Sciatic nerve (tissue), 2 donors: ENCODE measurements around the gene CD300E. TPM values are rescaled to one million over a fixed set of nuclear protein-coding genes. Genes with fewer than 3 reads are reported as not detected.
"Not testable (repeated sequence)": the region's sequence is repeated elsewhere in the genome, so short reads cannot be mapped to it uniquely, and the experiment has no call there.

Experiments
- ATAC-seq: fragments of 200-7000 bp; cut with Tn5 transposase; one replicate; pipeline ENCODE4 v1.9.1; 2020; ENCODE audit warnings: mild to moderate bottlenecking, moderate library complexity
- DNase-seq: peaks from one replicate; pipeline ENCODE4 v3.0.0-alpha.2; 2020; ENCODE audit warnings: low spot score
- intact Hi-C: fragments of 100-400 bp; cut with DNase I; formaldehyde crosslinking; loops from one replicate; pipeline ENCODE4 v1.14.2; 2022
- total RNA-seq: library from RNA; stranded (reverse); fragmentation: NEBNext Ultra II Directional; extraction: Animal tissue kit (Norgen Biotek cat#: 25700); gene quantifications from one replicate; pipeline ENCODE4 v1.2.1, GENCODE V29; 2021
- donor health status: DM: no; HTN: no; CAD: no.
- donor health status: DM: no; HTN: no; CAD: no.

Gene CD300E
- total RNA-seq, 1 donor from 2014 or later = 3.8 TPM

DNA sequence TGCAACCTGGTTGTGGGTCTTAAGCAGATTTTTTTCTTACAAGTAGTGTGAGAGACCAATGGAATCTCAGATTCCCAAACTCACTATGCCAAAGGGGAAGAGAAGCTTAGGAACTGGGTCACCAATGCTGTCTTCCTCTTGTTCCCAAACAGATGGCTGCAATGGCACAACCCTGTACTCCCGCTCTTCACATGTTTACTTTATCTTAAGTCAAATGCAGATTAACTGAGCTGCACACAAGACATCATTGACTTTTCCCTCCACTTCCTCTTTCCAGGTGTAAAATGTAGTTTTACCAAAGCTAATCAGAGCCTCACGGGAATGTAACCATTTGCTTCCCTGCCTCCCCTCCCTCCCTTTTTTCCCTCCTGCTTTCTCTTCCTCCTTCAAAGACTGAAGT lies 14.4 kb upstream of the CD300E start:
- DNase-seq (no peak), ATAC-seq (no peak)
- intact Hi-C loops = loop anchor here (10.0 kb wide), 1 partner anchor 147 kb away; no protein-coding TSS in a partner anchor

- ATAC-seq = no peak
- intact Hi-C loops = loop anchor here (10.0 kb wide), 1 partner anchor 148 kb away; no protein-coding TSS in a partner anchor
- DNase-seq = no peak
Observed at GRCh38 chr17:74637265-74637664, 13.7 kb upstream of the CD300E start.

DNA sequence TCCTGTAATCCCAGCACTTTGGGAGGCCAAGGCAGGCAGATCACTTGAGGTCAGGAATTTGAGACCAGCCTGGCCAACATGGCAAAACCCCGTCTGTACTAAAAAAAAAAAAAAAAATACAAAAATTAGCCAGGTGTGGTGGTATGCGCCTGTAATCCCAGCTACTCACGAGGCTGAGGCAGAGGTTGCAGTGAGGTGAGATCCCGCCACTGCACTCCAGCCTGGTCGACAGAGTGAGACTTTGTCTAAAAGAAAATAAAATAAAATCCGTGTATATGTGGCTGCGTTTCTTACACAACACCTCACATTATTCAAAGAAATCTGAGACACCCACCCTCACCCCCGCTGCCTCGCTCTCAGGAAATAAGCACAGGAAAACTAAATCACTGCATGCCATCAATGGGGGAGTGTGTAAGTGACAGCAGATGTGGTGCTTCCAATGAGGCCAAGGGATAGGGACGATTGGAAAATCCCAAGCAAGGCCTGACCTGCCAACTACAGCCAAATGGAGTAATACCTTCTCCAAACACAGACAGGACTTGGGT lies 13.1 kb upstream of the CD300E start:
- ATAC-seq, DNase-seq: not testable (repeated sequence)
- intact Hi-C loops = loop anchor here (10.0 kb wide), 1 partner anchor 148 kb away; no protein-coding TSS in a partner anchor

DNA sequence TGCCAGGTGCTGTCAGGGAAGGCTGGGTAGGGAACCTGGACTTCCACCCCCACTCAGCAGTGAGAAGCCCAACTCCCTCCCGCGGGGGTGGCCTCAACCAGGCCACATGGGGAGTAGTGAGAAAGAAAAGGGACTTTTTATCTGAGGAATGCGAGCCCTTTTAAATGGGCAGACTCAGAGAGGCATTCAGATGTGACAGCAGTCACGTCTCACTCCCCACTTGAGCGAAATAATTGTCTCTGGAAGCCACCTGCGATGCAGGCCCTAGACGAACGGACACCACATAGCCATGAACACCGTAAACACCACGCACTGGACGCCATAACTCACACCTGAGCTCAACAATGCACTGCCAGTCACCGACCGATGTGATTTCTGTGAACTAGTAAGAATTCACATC lies 11.9 kb upstream of the CD300E start:
- intact Hi-C loops = loop anchor here (10.0 kb wide), 1 partner anchor 149 kb away; no protein-coding TSS in a partner anchor
- no peak for DNase-seq
- no peak for ATAC-seq

GRCh38 chr17:74633326-74633725 lies 9.8 kb upstream of the CD300E start:
- ATAC-seq (no peak), DNase-seq (no peak)
- intact Hi-C loops = loop anchor here (10.0 kb wide), 1 partner anchor 151 kb away; no protein-coding TSS in a partner anchor

DNA sequence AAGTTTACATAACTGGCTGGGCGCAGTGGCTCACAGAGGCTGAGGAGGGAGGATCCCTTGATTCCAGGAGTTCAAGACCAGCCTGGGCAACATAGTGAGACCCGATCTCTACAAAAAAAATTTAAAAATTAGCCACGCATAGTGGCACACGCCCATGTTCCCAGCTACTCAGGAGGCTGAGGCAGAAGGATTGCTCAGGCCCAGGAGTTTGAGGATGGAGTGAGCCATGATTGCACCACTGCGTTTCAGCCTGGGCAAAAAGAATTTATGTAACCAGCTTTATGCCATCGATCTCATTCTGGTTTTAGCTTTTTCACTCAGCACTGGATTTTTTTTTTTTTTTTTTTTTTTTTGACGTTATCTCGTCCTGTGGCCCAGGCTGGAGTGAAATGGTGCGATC lies 9.1 kb upstream of the CD300E start:
- DNase-seq = no peak
- no peak for ATAC-seq
- intact Hi-C loops = loop anchor here (10.0 kb wide), 1 partner anchor 152 kb away; no protein-coding TSS in a partner anchor

DNA sequence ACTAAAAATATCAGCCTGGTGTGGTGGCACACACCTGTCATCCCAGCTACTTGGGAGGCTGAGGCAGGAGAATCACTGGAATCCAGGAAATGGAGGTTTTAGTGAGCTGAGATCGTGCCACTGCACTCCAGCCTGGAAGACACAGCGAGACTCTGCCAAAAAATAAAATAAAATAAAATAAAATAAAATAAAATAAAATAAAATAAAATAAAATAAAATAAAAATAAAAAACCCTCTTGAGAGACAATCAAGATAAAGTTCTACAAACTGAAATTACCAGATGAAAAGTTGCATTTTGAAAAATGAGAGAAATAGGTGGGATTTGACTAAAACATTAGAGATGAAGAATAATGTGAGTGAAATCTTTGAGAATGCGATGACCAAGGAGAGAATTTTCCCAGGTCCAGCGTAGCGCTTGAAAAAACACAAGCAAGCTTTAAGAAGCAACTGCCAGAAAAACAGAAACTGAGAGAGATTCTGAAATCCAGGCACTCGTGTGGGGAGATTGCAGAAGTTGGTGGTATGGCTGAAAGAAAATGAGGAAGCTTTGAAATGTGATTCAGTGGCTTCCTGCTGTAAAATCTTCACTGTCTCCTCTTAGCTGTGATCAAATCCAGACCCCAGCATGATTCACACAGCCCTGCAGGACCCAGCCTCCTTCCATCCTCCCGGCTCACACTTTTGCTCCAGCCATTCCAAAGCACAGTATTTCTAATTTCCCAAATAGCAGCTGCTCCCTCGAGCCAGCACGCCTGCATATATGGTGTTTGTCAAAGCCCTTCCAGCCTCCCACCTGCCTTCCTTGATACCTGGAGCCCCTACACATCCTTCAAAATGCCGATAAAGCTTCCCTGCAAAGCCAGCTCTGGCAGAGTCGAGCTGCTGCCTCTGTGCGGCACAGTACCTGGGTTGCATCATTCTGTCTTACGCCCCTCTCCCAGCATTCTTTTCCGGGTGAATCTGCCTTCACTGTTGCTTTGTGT lies 8.2 kb upstream of the CD300E start:
- no peak for DNase-seq
- intact Hi-C loops = loop anchor here (10.0 kb wide), 1 partner anchor 153 kb away; no protein-coding TSS in a partner anchor
- peak; percentile 38 for ATAC-seq

DNA sequence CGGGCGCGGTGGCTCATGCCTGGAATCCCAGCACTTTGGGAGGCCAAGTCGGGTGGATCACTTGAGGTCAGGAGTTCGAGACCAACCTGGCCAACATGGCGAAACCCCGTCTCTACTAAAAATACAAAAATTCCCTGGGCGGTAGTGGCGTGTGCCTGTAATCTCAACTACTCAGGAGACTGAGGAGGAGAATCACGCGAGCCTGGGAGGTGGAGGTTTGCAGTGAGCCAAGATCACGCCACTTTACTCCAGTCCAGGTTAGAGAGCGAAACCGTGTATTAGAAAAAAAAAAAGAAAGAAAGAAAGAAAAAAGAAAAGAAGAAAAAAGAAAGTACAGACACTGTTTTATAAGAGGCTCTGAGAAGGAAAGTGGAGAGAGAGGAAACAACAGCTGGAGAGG lies 6.7 kb upstream of the CD300E start:
- not testable (repeated sequence) for DNase-seq, ATAC-seq
- intact Hi-C loops = loop anchor here (10.0 kb wide), 1 partner anchor 155 kb away; no protein-coding TSS in a partner anchor

DNA sequence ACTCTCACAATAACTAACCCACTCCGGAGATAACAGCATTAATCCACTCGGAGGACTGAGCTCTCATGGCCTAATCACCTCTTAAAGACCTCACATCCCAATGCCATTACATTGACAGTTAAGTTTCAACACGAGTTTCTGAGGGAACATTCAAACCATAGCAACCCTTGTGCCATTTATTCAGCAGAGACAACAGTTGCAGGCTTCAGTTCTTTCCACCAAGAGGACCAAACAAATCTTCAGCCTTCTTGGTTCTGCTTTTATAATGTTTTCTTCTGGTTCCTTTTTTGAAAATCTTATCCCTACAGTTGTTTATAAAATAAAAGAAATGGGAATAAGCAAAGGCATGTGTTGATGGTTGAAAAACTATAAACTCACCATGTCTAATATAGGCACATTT lies 2.1 kb upstream of the CD300E start:
- no peak for DNase-seq
- intact Hi-C loops = no loop called here
- no peak for ATAC-seq

DNA sequence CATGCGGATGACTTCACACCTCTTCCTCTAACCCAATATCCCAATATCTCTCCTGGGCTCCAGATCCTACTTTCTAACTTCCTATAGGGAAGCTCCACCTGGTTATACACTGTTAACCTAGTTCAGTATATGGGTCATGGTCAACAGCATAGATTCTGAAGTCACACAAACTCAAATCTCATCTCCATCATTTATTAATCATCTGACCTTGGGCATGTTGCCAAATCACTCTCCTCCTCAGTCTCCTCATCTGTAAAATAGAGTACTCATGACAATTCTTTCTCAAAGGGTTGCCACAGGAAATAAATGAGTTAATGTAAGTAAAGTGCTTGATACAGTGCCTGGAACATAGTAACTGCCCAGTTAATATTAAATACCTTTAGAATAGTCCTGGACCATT lies 593 bp upstream of the CD300E start:
- no peak for DNase-seq
- ATAC-seq = no peak
- intact Hi-C loops = no loop called here

DNA sequence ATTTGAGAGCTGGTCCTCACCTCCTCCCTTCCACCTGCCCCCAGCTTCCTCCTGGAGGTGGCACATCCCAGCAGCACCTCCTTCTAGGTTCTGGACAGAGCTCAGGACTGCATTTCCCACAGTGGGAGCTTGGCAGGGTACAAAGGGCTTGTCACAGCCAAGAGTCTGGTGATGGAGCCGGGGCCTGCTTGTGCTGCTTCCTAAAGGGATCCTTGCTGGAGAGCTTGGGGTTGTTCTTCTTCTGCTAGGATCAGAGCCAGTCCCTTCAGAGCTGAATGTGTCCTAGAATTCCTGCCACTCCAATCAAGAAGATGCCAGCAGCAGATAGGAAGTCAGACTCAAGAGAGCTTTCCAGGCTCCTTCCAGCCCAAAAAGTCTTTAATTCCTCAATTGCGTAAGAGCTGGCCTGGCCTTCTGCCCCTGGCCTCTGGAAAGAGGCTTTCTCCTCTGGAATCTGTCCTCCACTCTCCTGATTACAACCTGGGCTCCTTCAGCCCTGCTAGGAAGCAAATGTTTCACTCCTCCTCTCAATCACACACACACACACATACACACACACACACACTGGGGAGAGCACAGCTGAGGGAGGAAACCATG lies 4.4 kb downstream of the CD300E start:
- ATAC-seq = peak; percentile 89
- intact Hi-C loops = no loop called here
- DNase-seq = no peak

DNA sequence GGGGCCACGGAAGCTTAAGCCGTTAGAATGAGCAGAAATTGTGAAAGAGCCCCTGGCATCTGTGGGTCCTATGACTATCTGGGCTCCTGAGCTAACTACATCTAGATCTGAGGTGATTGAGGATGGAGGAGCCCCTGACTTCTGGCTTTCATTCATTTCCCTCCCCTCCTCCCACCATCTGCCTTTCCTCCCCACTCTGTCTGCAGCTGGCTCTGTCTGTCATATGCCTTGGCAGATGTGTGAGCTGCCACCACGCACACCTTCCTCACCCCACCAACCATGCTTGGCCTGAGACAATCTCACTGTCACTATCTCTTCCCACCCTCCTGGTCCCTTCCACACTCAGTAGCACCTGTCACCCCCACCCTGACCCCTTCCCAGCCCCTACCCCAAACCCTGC lies 5.1 kb downstream of the CD300E start:
- ATAC-seq (no peak), DNase-seq (no peak)
- intact Hi-C loops = no loop called here

DNA sequence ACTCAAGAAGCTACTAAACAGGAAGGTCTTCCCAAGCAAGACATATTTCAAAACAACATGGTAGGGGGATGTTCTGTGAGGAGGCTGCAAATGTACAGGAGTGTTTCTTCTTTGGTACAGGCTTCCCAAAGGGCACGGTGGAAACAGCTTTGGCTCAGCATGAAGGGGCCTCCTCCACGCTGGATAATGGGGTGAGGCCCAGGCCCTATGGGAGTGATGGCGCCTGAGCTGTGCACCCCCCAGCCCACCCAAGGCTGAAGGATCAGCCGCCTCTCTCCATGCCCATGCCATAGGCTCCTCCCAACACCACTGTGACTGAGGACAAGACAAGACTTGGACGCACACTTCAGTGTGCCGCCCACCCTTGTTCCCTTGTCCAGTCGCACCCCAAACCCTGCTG lies 6.8 kb downstream of the CD300E start:
- DNase-seq (no peak), ATAC-seq (no peak)
- intact Hi-C loops = no loop called here

DNA sequence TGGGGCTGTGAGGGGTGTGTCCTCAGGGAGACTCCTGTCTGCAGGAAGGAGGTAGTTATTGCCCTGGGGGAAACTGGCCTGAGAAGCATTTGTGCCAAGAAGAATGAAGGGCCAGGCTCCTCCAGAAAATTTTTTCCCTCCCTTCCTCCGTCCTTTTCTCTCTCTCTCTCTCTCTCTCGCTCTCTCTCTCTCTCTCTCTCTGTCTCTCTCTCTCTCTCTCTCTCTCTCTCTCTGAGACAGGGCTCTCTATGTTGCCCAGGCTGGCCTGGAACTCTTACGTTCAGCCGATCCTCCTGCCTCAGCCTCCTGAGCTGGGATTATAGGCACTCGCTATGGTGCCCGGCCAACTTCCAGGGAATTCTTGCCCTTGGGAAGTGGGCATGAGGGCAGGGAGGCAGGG lies 11.5 kb downstream of the CD300E start:
- intact Hi-C loops = no loop called here
- ATAC-seq (no peak), DNase-seq (no peak)

DNA sequence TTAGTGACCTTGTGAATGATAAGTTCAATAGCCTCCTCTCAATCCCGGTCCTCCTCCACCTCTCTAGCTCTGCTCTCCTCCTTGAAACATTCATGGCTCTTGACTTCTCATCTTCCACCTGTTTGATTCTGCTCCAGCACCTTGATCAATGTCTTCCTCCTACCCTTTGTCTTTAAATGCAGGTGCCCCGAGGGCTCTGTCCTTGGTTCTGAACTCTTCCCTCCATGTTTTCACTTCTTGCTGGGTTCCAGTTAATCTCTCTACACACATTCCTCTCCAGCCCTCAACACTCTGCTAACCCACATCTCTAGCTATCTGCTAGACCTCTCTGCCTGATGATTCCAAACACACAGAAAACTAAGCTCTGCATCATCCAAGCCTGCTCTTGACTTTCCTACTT lies 13.4 kb downstream of the CD300E start:
- intact Hi-C loops = no loop called here
- DNase-seq (no peak), ATAC-seq (no peak)

- intact Hi-C loops = no loop called here
Observed at GRCh38 chr17:74608511-74608910, 15.0 kb downstream of the CD300E start.

DNA sequence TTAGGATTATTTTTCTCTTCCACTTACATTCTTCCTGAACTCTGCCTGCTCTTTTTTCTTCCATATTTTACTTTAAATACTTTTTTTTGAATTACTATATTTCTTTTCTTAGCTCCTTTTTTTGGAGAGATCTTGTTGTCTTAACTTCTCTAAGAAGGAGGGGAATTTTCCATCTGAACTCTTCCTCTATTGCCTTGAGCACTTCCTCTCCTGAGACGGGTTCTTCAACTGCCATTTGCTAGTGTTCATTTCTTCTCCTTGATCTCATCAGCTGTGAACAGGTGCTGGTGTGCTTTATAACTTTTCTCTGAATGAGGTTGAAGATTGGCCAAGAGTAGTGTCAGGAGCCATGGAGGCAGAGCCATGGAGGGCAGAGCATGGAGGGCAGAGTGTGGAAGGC lies 16.3 kb downstream of the CD300E start:
- intact Hi-C loops = no loop called here
- DNase-seq (no peak), ATAC-seq (no peak)

More at GRCh38 chr17:74608511-74608910, 15.0 kb downstream of the CD300E start:
- DNase-seq = no peak
- no peak for ATAC-seq

GRCh38 chr17:74606050-74606449 lies 17.5 kb downstream of the CD300E start:
- intact Hi-C loops = no loop called here
- DNase-seq (no peak), ATAC-seq (no peak)

DNA sequence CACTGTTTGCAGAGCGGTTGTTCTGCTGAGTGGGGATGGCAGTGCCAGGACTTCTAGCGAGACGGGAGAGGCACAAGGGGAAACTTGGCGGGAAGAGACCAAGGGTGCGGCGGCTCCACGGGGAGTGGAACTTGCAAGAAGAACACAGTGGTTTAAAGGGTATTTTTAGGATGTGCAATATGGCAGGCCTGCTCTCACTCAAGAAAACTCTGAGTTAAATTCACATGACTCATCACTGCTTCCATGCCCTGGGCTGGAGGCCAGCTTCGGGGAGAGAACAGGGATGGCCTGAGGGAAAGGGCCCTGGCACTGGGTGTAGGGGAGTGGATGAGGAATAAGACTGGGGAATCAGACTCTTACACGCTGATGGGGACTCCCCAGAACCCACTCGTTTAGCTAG lies 18.2 kb downstream of the CD300E start:
- no peak for DNase-seq
- intact Hi-C loops = no loop called here
- peak; percentile 70 for ATAC-seq

GRCh38 chr17:74604761-74605160 lies 18.8 kb downstream of the CD300E start:
- intact Hi-C loops = no loop called here
- ATAC-seq (no peak), DNase-seq (no peak)
